ENCODE measurements around the gene PI4K2B. TPM values are rescaled to one million over a fixed set of nuclear protein-coding genes. Genes with fewer than 3 reads are reported as not detected.
"Not testable (repeated sequence)": the region's sequence is repeated elsewhere in the genome, so short reads cannot be mapped to it uniquely, and the experiment has no call there.

The PI4K2B gene
- total RNA-seq, 1 experiment from 2014 or later: 13.3 TPM

GRCh38 chr4:25252230-25253070 is 18.6 kb downstream of the PI4K2B start:
- no TSS peak for BruUV-seq (replicated peaks)
- intact Hi-C loops (cut with micrococcal nuclease): no loop called here
- Histone ChIP-seq H2AFZ (ENCODE audit: low read length) (no peak overlapping the region), H3K27me3 (ENCODE audit: low read length) (no peaks in the 10 kb centered on the region), H3K9ac (ENCODE audit: low read length) (no peak overlapping the region), H3K9me2 (replicated peaks; ENCODE audit: low read length) (no peaks in the 10 kb centered on the region), H3K4me1 (ENCODE audit: insufficient read depth, low read length) (no peaks in the 10 kb centered on the region), H3K79me2 (ENCODE audit: low read length) (peaks cover 23% of the 10 kb centered on the region), H3F3A (ENCODE audit: low read length, unreplicated experiment) (no peaks in the 10 kb centered on the region), H3K36me3 (ENCODE audit: low read depth, low read length) (no peaks in the 10 kb centered on the region), H3K9me3 (ENCODE audit: low read length) (no peaks in the 10 kb centered on the region), H4K20me1 (ENCODE audit: low read length) (no peaks in the 10 kb centered on the region), H3K27ac (ENCODE audit: low read length) (no peak overlapping the region), H3K4me2 (ENCODE audit: low read length) (no peak overlapping the region), H3K4me3 (ENCODE audit: low read length) (no peak overlapping the region)
- POLR2A ChIA-PET (ENCODE audit: unreplicated experiment): interaction anchor here (1.0 kb wide), 1 partner anchor 60 kb away, joined by 4 read pairs; the partner anchor contains the start of gene ZCCHC4
- ATAC-seq (no peak), DNase-seq (no peak)
- CTCF ChIA-PET: no interaction called here
- TF ChIP-seq EZH2 (IDR thresholded peaks at IDR 0.05; ENCODE audit: low read length, unreplicated experiment): no peak
- TF ChIP-seq EZH2phosphoT487 (IDR thresholded peaks at IDR 0.05; ENCODE audit: borderline replicate concordance, low read length): no peak
- TF ChIP-seq CTCF (conservative IDR thresholded peaks at IDR 0.05; ENCODE audit: low read depth, low read length): no peak

GRCh38 chr4:25253071-25253445 is 19.2 kb downstream of the PI4K2B start:
- H3K9ac ChIP-seq (ENCODE audit: low read length): no peak overlapping the region
- intact Hi-C loops (cut with micrococcal nuclease): no loop called here
- H3K9me3 ChIP-seq (ENCODE audit: low read length): no peaks in the 10 kb centered on the region
- no peaks in the 10 kb centered on the region for H3K27me3 ChIP-seq (ENCODE audit: low read length)
- H2AFZ ChIP-seq (ENCODE audit: low read length): no peak overlapping the region
- no peak for TF ChIP-seq CTCF (conservative IDR thresholded peaks at IDR 0.05; ENCODE audit: low read depth, low read length)
- no peak for TF ChIP-seq EZH2 (IDR thresholded peaks at IDR 0.05; ENCODE audit: low read length, unreplicated experiment)
- no peaks in the 10 kb centered on the region for H3K9me2 ChIP-seq (replicated peaks; ENCODE audit: low read length)
- H3K4me2 ChIP-seq (ENCODE audit: low read length): no peak overlapping the region
- H4K20me1 ChIP-seq (ENCODE audit: low read length): no peaks in the 10 kb centered on the region
- no peak overlapping the region for H3K27ac ChIP-seq (ENCODE audit: low read length)
- CTCF ChIA-PET: no interaction called here
- H3K4me1 ChIP-seq (ENCODE audit: insufficient read depth, low read length): no peaks in the 10 kb centered on the region
- DNase-seq (peak; percentile 14), ATAC-seq (no peak)
- H3K4me3 ChIP-seq (ENCODE audit: low read length): no peak overlapping the region
- no peaks in the 10 kb centered on the region for H3K36me3 ChIP-seq (ENCODE audit: low read depth, low read length)
- H3K79me2 ChIP-seq (ENCODE audit: low read length): peaks cover 21% of the 10 kb centered on the region; the same call in 1 of the 2 replicates
- POLR2A ChIA-PET (ENCODE audit: unreplicated experiment): interaction anchor here (0.9 to 1.0 kb wide), 2 partner anchors 59 to 1964 kb away, joined by 4 to 5 read pairs; partner anchors contain the start of gene ZCCHC4
- no TSS peak for BruUV-seq (replicated peaks)
- no peaks in the 10 kb centered on the region for H3F3A ChIP-seq (ENCODE audit: low read length, unreplicated experiment)

- BruUV-seq (replicated peaks); intact Hi-C loops (cut with micrococcal nuclease): not testable (repeated sequence)
Observed at GRCh38 chr4:25253786-25254185, 20.0 kb downstream of the PI4K2B start.

More at GRCh38 chr4:25253786-25254185, 20.0 kb downstream of the PI4K2B start:
- H3K79me2 ChIP-seq (ENCODE audit: low read length): 0 out of 2 replicates have a peak, but pooled peaks cover 18% of the 10 kb centered on the region
- H3K27me3 ChIP-seq (ENCODE audit: low read length); H3K9ac ChIP-seq (ENCODE audit: low read length); H3K9me2 ChIP-seq (replicated peaks; ENCODE audit: low read length); H3K27ac ChIP-seq (ENCODE audit: low read length); DNase-seq; H3K4me1 ChIP-seq (ENCODE audit: insufficient read depth, low read length); H3F3A ChIP-seq (ENCODE audit: low read length, unreplicated experiment); H2AFZ ChIP-seq (ENCODE audit: low read length); ATAC-seq; H3K9me3 ChIP-seq (ENCODE audit: low read length); H3K4me2 ChIP-seq (ENCODE audit: low read length); CTCF ChIA-PET; H3K36me3 ChIP-seq (ENCODE audit: low read depth, low read length); H3K4me3 ChIP-seq (ENCODE audit: low read length); H4K20me1 ChIP-seq (ENCODE audit: low read length): not testable (repeated sequence)
- POLR2A ChIA-PET (ENCODE audit: unreplicated experiment): interaction anchor here (0.9 to 1.0 kb wide), 2 partner anchors 58 to 1963 kb away, joined by 4 to 5 read pairs; partner anchors contain the start of gene ZCCHC4
